ENCODE data around the gene IRS1. TPM values are rescaled to one million over a fixed set of nuclear protein-coding genes. Genes with fewer than 3 reads are reported as not detected.

IRS1 gene
- polyA plus RNA-seq, 10 donors = 13.6 to 22.0 (median 16.1) TPM

DNA sequence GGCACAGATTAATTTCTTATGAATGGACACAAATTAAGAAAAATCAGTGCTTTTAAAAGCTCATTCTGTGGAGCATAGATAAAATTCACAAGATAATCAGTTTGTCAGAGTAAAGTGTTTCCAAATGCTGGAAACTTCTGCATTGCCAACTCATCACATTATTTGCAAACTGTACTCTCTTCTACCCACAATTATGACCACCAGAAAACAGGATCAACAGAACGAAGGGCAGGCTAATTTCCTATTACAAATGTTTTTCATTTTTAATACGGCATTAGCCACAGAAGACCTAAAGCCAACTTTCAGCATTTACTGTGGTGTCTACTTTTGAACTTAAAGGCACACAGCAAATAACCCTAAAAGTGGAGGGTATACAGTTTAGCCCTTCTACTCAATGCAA is 6.0 kb downstream of the IRS1 start:
- peak in 1 of 3 donors; percentile 59 for DNase-seq

DNA sequence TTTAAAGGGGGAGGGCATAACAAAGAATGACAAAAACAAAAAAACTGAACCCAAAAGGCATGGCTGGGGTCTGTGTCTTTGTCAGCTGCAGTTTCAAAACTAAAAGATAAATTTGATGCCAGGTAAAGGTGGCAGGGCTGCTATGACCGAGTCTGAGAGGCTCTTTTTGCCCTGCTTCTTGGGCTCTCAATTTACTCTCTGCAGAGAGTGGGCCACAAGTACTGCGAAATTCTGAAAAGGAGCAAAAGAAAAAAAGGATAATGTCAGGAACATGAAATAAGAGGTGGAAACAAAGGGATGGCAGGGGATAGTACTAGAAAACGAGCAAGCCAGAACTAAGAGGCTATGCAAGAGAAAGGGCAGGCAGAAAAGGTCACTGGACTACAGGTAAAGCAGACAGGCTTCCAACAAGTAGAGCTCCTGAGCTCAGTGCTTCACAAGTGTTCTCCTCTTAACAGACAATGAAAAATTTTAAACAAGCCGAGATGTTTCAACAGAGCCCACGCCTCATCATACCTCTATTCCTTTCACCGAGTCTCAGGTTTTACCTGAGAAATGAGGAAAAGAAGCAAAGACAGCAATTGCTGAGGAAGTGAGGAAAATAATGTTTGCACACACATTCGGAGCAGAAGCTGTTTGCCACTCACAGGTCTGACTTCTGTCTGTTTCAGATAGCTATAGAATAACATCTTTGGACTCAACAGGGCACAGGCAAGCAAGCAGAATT is 7.3 kb downstream of the IRS1 start:
- peak in 1 of 3 donors; percentile 69 for DNase-seq

DNA sequence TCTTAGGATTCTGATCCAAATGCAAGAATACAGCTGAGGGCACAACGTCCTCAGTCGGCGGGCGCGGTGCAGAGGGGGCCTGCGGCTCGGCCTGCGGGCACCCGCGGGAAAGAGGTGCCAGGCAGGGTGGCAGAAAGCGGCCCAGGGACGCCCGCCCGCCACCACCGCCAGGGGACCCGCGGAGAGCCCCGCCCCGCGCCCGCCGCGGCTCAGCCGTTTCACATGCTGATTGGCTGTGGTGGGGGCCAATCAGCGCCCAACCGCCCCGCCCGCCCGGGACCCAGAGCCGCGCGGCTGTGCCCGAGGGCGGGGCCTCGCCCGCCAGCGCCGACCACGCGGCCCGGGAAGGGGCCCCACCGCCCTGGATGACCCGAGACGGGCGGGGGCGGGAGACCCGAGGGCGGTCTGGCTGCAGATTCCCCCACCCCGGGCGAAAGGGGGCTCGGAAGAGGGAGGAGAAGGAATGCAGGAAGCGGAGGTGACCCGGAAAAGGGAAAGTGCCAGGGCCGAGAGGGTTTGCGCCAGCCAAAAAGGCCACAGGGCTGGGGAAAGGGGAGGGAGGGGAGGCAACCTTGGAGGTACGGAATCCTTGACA is 8.0 kb downstream of the IRS1 start:
- peak; percentile 84 to 96 (median 89) for DNase-seq

DNA sequence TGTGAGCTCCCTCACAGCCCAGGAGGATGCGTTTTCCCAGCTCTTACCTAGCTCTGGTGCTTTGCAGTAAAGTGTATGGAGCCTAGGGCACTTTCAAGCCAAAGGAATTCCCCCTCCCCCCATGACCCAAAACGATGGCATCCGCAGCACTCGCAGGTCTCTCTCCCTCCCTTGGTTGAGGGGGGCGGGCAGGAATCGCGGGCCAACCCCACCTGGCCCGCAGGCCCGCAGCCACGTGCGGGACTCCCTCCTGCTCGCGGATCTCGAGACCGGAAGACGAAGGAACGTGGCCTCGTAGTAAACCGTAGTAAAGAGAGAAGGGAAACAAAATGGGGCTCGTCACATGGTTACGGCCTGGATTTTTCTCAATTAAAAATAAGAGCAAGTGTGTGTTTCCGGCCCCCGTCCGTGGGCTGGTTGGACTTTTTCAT is 8.5 kb downstream of the IRS1 start:
- DNase-seq = peak in 2 of 3 donors; percentile 69 to 93

DNA sequence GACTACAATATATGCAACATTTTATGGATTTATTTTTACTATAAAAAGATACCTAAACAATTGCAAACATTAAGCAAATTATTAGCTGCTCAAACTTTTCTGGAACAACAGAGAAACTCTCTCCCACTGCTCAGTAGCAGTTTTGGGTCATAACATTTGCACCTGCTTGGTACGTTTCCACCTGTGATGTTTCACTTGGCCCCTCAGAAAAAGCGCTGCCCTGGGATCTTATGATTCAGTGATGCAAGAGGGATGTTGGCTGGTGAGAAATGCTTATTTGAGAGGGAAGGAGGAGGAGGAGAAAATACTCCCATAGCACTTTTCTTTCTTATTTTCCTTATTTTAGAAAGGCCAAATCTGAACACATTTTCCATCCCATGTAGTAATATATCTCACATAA is 9.2 kb downstream of the IRS1 start:
- peak in 1 of 3 donors; percentile 41 for DNase-seq

DNA sequence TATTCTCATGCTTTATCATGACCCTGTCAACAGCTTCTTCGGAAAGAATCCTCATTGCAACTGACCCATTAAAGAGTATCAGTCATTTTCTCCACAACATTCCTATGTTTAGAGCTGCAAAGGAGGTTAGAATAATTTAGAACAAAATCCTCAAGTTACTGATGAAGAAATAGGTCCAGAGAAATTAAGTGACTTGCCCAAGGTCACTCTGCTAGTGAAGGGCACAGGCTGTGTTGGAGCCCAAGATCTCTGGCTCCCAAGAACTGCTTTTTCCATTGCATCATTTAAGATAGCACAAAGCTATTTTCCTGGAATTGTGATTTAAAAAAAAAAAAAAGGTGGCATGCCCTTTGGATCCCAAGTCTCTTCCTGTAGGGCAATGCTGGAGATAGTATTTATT is 9.6 kb downstream of the IRS1 start:
- DNase-seq = no peak

DNA sequence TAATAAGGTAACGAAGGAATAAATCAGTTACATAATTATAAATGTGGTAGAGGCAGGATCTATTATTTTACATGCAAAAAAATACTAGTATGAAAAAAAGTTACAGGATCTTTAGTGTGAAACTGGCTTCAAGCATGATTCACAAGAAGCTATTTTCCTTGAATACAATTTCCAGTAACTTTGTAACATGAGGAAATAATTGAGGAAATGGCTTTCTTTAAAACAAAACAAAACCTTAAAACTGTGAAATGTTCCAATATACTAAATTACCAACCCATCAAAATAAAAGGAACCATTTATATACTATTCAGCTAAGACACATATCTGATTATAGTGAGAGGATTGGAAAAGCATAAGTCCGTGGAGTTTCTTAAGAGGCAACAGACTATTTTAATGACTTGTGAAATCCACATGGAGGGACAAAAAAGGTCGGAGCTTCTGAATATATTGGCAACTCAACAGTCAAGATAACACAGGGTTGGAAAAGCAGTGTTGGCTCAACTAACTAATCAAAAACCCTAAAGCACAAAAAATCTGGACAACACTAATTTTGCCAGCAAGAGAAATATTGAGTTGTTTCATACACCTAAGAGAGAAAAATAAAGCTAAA is 10.6 kb downstream of the IRS1 start:
- peak in 1 of 3 donors; percentile 27 for DNase-seq

DNA sequence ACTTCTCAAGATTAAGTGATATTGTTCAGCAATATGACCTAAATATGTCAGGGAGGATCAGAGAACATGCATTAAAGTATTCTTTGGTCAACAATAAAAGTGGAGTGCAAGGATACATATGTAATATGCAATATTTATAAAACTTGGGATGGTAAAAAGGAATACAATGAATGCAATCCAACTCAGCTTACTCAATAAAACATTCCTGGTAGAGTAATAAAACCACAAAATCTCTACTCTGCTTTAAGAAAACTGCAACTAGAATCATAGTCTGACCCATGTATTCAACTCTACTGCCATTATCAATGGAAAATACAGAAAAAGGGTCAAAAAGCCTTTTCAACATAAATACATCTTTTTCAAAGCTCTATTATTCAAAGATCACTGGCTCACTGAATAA is 11.6 kb downstream of the IRS1 start:
- no peak for DNase-seq

DNA sequence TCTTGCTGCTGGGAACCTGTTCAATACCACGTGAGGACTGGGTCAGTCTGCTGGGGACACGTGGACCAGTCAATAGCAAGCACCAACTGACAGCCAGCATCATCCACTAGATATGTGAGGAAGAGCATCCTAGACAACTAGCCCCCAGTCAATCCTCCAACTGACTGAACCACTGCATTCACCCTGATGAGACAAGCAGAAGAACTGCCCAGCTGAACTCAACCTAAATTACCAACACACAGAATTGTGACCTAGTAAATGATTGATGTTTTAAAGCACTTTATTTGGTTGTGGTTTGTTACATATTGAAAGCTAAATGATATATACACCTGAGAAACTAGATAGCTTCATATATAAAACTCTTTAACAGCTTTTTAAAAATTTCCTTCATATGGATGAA is 15.7 kb downstream of the IRS1 start:
- DNase-seq = no peak

DNA sequence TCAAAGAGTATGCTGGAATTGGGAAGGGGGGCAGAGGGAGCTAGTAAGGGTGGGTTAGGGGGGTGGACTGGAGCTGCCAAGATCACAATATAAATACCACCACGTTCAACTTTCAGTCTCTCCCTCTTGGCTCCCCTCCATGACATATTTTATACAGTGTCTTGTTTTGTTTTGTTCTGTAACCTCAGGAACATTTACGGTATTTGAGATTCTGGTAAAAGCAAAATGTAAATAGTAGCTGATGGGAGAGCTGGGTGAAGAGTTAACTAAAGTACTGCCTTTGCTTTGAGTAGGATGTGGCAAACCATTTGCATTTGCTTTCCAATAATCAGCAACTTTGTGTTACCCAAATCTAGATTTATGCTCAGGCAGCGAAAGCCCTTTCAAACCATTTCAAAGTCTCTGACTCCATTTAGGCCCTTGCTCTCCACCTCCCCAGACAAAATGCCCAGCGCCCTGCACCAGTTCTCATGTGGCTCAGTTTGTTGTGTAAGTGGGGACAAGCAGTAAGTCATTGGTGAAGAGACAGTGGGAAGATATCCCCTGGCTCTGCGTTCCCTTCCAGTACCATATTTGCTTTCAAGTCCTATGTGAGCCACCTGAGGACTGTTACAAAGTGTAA is 17.4 kb downstream of the IRS1 start:
- peak in 1 of 3 donors; percentile 58 for DNase-seq

DNA sequence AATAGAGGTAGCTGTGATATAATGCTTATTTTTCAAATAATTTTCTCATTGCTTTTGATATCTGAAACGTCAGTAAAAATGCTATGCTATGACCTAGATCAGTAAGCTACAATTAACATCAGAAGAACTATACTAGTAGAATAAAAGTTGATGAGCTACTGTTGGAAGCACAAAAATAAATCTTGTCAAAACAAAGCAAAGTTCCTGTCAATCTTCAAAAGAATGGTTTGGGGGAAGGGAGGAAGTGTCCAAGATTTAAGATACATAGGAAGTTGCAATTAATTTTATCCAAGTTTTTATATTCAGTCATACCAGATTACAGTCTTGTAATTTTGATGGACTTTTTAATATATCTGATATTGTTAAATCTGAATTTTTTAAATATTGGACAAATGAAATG is 19.2 kb downstream of the IRS1 start:
- DNase-seq = no peak

DNA sequence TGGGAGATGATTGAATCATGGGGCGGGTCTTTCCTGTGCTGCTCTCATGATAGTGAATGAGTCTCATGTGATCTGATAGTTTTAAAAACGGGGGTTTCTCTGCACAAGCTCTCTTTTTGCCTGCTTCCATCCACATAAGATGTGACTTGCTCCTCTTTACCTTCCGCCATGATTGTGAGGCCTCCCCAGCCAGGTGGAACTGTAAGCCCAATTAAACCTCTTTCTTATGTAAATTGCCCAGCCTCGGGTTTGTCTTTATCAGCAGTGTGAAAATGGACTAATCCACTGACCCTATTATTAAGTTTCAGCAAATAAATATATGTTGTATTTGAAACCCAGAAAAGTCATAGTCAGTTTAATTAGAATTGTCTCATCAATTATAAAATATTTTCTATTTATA is 22.0 kb downstream of the IRS1 start:
- no peak for DNase-seq

DNA sequence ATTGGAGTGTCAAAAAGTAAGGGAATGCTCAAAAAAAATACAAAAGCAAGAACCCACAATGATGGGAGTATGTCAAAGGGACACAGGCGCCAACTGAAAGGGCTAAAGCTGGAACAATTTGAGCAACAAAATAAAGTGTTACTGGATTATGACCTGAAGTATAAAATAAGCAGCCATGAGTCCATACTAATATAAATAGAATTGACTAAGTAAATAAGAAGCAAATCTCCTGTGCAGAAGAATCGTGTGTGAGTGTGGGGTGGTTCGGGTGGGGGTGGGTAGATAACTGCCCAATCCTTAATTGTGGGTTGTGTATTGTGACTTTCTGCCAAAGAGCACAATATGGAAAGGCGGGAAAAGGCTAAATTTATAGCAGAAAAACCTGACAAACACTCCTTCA is 23.5 kb downstream of the IRS1 start:
- no peak for DNase-seq

DNA sequence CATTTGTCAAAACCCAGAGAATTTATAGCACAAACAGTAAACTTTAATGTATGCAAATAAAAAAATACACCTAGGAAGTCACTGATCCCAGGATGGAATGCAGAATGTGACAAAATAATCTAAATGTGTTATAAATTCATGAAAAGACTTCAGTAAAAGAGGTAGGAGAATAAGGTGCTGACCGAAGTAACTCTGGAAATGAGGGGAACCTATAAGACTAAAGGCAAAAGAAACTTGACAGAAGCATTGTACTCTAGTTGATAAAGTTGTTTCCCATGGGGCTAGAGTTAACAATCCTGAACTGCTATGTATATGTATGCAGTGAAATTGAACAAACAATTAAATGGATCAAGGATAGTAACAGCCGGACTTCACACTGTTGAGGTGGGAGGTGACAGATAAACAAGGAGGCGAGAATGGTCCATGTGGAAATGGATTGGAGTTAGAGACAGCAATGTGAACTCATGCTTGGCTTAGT is 24.5 kb downstream of the IRS1 start:
- DNase-seq = no peak

DNA sequence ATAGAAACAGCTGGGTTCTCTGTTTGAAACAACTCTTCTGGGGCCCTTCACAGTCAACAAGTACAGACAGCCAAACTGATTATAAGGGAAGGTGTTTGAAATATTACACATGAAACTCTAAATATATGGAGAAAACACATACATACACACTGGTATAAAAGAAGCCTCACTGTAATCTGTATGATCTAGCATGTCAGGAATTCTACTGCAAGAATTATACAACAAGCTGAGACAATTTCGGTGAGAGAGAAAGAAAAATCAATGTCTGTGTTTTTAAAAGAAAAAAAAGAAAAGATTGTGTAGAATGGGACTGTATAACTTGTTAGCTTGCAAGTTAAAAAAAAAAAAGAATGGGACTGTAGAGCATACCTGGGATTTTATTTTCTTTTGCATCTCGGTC is 26.3 kb downstream of the IRS1 start:
- no peak for DNase-seq

DNA sequence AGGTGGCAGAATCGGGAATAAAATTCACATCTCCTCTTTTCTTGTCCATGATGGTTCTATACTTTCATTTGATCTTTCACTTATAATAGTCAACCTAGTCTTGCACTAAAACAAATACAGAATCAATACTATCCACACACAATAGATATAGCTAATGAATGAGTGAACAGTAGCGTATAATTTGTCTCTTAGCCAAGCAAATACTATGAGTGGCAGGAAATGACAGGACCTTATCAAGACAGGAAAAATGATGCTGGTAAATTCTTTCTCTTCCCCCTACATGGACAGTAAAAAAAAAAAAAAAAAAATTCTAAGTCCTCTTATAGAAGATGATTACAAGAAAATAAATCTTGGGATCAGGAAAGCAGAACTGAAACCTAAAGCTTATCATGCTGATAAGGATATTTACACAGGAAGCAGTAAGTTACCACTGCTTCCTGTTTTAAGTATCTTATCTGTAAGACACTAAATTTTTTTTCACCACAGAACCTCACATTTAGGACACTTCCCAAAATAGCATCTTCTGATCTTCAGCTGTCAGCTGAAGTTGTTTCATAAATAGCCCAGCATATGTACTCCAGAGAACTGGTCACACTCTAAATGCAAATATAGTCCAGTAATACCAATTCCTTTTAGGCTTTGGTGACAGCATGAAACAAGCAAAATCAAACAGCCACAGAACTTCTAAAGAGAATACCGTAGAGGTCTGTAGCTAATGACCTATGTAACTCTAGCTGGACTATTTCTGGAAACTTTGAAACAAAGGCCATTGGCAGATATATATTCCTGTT is 27.0 kb downstream of the IRS1 start:
- peak in 1 of 3 donors; percentile 62 for DNase-seq

DNA sequence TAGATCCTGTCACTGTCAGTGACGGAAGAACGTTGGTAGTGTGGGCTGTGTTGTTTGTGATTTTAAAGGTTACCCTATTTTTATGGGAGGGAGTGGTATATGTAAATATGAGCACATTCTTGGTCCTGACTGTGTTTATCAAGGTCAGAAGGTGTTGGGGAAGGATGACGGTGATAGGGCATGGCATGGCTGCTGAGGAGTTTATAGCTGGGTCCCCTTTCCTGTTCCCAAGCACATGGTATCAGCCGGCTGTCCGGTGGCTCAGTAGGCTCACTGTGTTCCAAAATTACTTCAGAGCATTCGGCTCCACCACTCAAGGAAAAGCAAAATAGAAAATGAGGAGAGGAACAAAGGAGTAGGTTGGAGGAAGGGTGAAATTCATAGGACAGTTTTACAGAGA is 28.6 kb downstream of the IRS1 start:
- no peak for DNase-seq

DNA sequence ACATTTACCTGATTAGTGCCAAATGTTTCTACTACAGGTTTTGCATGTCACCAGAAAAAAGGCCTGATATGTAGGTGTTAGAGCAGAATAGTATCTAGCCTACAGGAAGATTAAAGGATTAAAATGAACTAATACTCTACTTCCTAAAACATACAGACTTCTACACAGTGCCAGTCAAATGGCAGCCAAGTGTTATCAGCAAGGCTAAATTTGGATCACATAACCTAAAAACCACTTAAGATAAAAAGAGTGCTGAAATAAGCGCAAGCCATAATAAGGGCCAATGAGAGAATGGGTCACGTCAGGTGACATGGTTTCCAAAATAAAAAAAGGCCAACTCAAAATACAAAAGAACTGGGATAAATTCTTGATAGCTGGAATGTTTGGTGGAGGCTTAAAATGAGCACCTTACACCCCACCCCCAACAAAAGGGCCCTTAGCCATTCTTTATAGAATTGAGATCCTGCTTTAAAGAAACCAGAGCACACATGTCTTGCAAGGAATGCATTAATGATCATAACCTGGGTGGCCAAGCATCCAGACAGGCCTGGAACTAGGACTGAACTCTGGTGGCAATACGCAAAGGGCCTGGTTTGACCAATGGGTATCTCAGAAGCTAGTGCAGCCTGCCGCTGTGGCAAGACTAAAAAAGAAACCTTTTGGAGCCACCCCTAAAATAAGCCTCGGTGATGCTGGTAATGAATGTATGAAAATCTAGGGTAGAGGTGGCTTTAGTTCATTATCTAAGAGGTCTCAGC is 32.4 kb downstream of the IRS1 start:
- DNase-seq = no peak

DNA sequence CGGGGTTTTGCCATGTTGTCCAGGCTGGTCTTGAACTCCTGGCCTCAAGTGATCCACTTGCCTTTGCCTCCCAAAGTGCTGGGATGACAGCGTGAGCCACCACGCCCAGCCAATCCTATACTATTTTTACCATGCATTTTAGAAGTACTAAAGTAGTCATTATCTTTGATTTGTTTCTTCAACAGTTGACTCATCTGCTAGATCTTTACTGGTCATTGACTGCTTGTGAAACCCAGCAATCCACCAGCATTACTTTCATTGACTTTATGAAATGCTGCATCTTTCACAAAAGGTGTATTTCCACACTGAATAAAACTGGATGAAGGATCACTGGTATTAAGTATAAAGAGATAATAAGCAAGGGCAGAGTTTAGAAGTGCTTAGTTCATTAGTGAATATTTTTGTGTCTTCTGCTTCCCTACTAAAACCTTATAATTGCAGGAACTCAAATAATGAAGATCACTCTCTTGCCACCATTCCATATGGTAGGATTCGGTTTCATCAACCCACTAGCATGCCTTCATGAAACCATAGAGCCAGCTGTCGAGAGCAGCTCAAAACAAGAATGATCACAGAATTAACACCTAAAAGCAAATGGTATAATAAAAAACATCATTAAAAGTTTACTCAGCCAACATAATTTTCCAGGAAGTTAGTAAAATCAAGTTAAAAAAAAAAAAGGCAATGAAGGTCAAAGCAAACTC is 33.1 kb downstream of the IRS1 start:
- DNase-seq = no peak

DNA sequence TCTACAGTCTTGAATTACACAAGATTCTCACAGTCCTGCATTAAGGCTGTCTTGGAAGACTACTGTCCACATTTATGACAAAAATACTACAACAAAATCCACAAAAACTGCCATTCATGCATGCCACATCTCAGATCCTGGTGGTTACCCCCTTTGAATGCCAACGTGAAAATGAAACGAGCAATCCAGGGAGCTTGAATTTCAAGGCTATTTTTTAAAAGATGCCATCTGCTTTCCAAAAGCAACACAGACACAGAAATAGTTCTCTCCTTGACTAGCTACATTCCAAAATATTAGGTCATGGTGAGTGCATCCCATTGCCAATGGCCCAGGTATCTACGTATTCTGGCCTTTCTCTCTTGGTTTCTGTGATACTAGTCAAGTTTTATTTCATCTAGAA is 36.3 kb downstream of the IRS1 start:
- no peak for DNase-seq
